GM12892 (cell line): Measurements from ENCODE around the gene SNX8.

Experiments
- DNase-seq: peaks from one replicate; pipeline ENCODE4 v3.0.0; 2011; ENCODE audit not compliant: insufficient read length
- FAIRE-seq: peaks from 2 replicates; lab custom pipeline; 2011; peaks lifted over from hg19 to GRCh38; lab: Jason Lieb, UNC
- POLR2A ChIP-seq: IDR thresholded peaks from 2 replicates; pipeline ENCODE4 v1.6.1; 2011; ENCODE audit warnings: low read depth, low read length, control low read depth
- POLR2AphosphoS5 ChIP-seq: IDR thresholded peaks from 2 replicates; pipeline ENCODE4 v1.6.1; 2011; ENCODE audit warnings: low read depth, low read length, control low read depth
- TAF1 ChIP-seq: IDR thresholded peaks from 2 replicates; pipeline ENCODE4 v1.6.1; 2011; ENCODE audit warnings: low read depth, mild to moderate bottlenecking, control low read depth, low read length, borderline replicate concordance

The SNX8 gene

DNA sequence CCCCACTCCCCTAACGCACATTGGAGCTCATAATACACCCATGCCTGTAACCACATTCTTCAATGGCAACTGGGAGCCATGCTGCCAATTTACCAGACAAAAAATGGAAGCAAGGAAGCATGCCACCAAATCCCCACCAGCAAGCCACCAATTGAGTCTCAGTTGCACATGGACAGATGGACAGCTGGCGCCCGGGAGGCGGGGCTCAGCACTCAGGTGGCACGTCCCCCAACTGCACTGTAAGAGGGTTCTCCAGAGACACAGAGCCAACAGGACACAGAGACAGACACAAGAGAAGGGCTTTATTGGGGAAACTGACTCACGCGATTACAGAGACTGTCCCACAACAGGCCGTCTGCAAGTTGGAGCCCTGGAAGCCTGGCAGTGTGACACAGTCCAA, 84.0 kb downstream of the SNX8 start:
- DNase-seq (no peak), FAIRE-seq (no peak)
- TF ChIP-seq POLR2A (no peak), POLR2AphosphoS5 (no peak), TAF1 (no peak)

- FAIRE-seq (no peak), DNase-seq (no peak)
- no peak for TF ChIP-seq POLR2AphosphoS5
- no peak for TF ChIP-seq POLR2A
- no peak for TF ChIP-seq TAF1
These were observed 84.8 kb downstream of the SNX8 start for GRCh38 chr7:2229467-2229866.

- no peak for FAIRE-seq
These were observed 85.3 kb downstream of the SNX8 start for GRCh38 chr7:2228921-2229320.

DNA sequence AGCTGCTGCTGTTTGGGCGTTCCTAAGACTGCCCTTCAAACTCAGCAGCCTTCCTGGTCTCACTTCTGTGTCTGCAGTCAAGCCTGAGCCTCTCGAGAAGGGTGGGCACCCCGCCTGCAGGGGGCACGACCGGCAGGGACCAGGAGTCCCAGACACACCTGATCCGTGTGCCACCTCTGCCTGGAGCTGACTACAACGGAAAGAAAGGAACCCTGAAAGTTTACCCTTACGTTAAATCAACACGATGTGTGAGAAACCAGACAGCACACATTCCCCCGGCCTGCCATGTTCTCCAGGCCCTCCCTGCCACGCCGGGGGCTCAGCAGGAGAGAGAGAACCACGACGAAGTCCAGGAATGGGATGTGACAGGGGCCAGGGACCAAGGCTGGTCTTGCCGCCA, 86.5 kb downstream of the SNX8 start:
- TF ChIP-seq POLR2A (no peak), POLR2AphosphoS5 (no peak), TAF1 (no peak)
- no peak for FAIRE-seq
- no peak for DNase-seq

More at GRCh38 chr7:2228921-2229320, 85.3 kb downstream of the SNX8 start:
- TF ChIP-seq POLR2A (no peak), TAF1 (no peak), POLR2AphosphoS5 (no peak)
- DNase-seq: no peak

GRCh38 chr7:2225830-2226229, 88.4 kb downstream of the SNX8 start:
- TF ChIP-seq TAF1 (no peak), POLR2A (no peak), POLR2AphosphoS5 (no peak)
- DNase-seq: no peak
- no peak for FAIRE-seq

GRCh38 chr7:2225336-2225735, 88.9 kb downstream of the SNX8 start:
- FAIRE-seq (no peak), DNase-seq (no peak)
- TF ChIP-seq TAF1: no peak
- TF ChIP-seq POLR2A: no peak
- TF ChIP-seq POLR2AphosphoS5: no peak

GRCh38 chr7:2224934-2225333, 89.3 kb downstream of the SNX8 start:
- TF ChIP-seq POLR2AphosphoS5 (no peak), POLR2A (no peak), TAF1 (no peak)
- FAIRE-seq (no peak), DNase-seq (no peak)

DNA sequence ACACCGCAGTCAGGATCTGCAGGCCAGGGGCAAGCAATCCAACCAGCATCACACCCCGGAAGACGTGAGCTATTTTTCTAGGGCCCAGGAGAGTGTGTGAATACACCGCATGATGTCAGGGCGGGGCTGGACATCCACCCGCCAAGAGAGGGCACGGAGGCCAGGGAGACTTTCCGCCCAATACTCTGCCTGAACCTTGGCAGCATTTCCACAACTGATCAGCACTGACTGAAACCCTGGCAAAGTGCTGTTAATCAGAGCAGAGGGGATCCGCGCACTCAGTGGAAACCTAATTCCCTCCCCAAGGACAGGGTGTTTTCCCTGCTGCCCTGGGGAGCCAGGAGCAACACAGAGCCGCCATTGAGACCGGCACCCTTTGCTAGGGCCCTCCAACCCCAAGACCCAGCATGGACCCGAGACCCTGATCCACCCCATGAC, 89.7 kb downstream of the SNX8 start:
- DNase-seq (no peak), FAIRE-seq (no peak)
- TF ChIP-seq TAF1 (no peak), POLR2AphosphoS5 (no peak), POLR2A (no peak)

DNA sequence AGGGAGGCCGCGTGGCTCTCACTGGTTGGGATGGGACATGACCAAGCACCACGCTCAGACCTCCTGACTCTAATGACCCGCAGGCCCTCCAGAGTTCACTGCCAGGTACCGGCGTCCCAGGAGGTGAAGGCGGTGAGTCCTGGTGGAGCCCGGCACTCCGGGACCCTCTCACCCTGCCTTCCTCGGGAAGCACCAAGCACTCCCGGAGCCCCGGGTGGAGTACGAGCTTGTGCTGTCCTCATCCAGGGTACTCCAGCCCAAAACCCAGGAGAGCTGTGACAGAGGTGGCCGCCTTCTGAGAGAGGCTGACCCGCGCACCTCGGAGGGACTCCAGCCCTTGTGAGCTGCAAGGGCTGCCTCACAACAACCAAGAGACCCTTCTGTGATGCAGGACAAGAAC, 90.9 kb downstream of the SNX8 start:
- TF ChIP-seq POLR2A: no peak
- no peak for TF ChIP-seq POLR2AphosphoS5
- TF ChIP-seq TAF1: no peak
- FAIRE-seq (no peak), DNase-seq (no peak)

GRCh38 chr7:2222516-2222915, 91.7 kb downstream of the SNX8 start:
- FAIRE-seq (no peak), DNase-seq (no peak)
- TF ChIP-seq POLR2AphosphoS5 (no peak), POLR2A (no peak)

DNA sequence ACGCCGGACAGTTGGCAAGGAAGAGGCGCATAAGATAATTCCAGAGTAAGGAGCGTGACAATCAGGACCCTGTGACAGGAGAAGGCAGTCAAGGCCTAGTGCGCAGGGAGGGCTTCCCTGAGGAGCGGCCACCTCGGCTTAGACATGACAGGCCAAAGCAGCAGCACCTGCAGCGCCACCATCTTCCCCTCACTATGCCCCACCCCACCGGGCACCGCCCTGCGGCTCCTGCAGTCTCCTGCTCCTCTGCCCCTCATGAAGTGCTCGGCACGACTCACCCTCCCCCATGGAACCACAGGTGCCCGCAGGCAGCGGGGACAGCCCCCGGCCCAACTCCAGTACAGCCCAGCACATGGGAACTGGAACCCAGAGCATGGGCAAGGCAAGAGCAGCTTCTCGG, 93.3 kb downstream of the SNX8 start:
- DNase-seq (no peak), FAIRE-seq (no peak)
- TF ChIP-seq POLR2A (no peak), TAF1 (no peak), POLR2AphosphoS5 (no peak)

DNA sequence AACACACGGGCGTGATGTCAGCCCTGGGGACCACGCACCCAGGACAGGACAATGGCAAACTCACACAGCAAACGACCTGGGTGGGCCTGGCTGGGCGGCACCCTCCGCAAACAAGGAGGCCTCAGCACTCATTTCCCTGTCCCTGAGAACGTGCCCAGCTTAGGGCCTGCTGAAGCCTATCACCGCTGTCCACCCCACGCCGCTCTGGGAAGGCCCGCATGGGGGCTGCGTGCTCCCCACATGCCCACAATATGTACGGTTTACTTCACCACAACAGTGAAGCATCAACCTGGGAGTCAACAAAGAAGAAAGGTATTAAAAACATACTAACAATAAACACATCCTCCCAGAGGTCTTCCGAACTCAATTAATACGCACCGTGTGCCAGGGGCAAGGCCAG, 93.7 kb downstream of the SNX8 start:
- no peak for DNase-seq
- TF ChIP-seq POLR2AphosphoS5: no peak
- no peak for TF ChIP-seq TAF1
- no peak for TF ChIP-seq POLR2A
- no peak for FAIRE-seq

DNA sequence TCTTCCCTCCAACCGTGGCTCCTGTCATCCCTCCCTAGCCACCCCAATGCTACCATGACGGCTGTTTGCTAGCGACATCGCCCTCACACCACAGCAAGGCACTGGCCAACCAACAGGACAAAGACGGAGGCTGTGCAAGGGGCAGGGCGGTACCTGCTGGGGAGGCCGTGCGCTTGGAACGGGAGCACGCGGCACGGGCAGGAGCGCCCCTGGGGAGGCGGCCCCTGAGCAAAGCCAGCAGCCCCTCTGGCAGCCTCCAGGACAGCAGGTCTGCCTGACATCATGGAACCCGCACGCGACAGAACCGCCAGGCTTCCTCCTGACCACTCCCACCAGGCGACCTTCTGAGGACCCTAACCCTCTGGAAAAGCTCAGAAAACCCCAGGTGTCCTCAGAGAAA, 94.2 kb downstream of the SNX8 start:
- TF ChIP-seq TAF1: no peak
- TF ChIP-seq POLR2AphosphoS5: no peak
- TF ChIP-seq POLR2A: no peak
- FAIRE-seq (no peak), DNase-seq (no peak)
